H1 (cell line): ENCODE results near the gene MYH11.

ENCODE experiments used
- BACH1 ChIP-seq: IDR thresholded peaks from 2 replicates; pipeline ENCODE4 v1.6.1; 2012; ENCODE audit warnings: low read length, improper control_type of control experiment
- CBX5 ChIP-seq: fragments of 300-800, 300-1000 bp; sonication (generic); IDR thresholded peaks from 2 replicates; pipeline ENCODE4 v1.7.1; 2016; ENCODE audit warnings: antibody characterized with exemption, low read length, low read depth
- KDM1A ChIP-seq: fragments of 200-600, 300-600 bp; sonication (generic); IDR thresholded peaks from 2 replicates; pipeline ENCODE4 v1.7.1; 2016; ENCODE audit warnings: mild to moderate bottlenecking, low read length, borderline replicate concordance
- KDM5A ChIP-seq: fragments of 200-600 bp; IDR thresholded peaks from 2 replicates; pipeline ENCODE4 v1.7.1; 2012; ENCODE audit warnings: mild to moderate bottlenecking, low read length, inconsistent platforms, mixed read lengths
- POLR2A ChIP-seq, 2 experiments: IDR thresholded peaks; 1 replicate in 1 of 2; 2 replicates in 1 of 2; pipeline ENCODE4 v1.6.1; 2011; ENCODE audit warnings: low read depth in 2 of 2, low read length in 2 of 2, mild to moderate bottlenecking in 2 of 2; ENCODE audit errors: control extremely low read depth in 1 of 2
- POLR2AphosphoS5 ChIP-seq: IDR thresholded peaks from 2 replicates; pipeline ENCODE4 v1.6.1; 2011; ENCODE audit warnings: low read depth, low read length
- POU5F1 ChIP-seq: IDR thresholded peaks from 2 replicates; pipeline ENCODE4 v1.6.1; 2011; ENCODE audit warnings: low read depth, mild to moderate bottlenecking, low read length, moderate library complexity
- RXRA ChIP-seq: IDR thresholded peaks from 2 replicates; pipeline ENCODE4 v1.6.1; 2011; ENCODE audit warnings: low read depth, mild to moderate bottlenecking, low read length, moderate library complexity; ENCODE audit not compliant: insufficient read depth
- SIN3A ChIP-seq, 2 experiments: IDR thresholded peaks in 1 of 2; conservative IDR thresholded peaks in 1 of 2; 2 replicates each; pipeline ENCODE4 v1.6.1; 2011 to 2012; ENCODE audit warnings: low read length in 2 of 2, improper control_type of control experiment in 1 of 2, low read depth in 1 of 2, mild to moderate bottlenecking in 1 of 2
- SRF ChIP-seq: IDR thresholded peaks from 2 replicates; pipeline ENCODE4 v1.6.1; 2011; ENCODE audit warnings: mild to moderate bottlenecking, low read depth, low read length, moderate library complexity
- TF ChIP-seq, protein P1 (sequence below), 3 experiments: IDR thresholded peaks; 1 replicate in 2 of 3; 2 replicates in 1 of 3; pipeline versions ENCODE4 v1.5.1 to v1.6.1; 2011; ENCODE audit warnings: low read length in 3 of 3, mild to moderate bottlenecking in 3 of 3, inconsistent platforms in 2 of 3, low read depth in 1 of 3, moderate library complexity in 1 of 3; ENCODE audit not compliant: insufficient read depth in 1 of 3; ENCODE audit errors: control extremely low read depth in 1 of 3
- TF ChIP-seq, protein P2 (sequence below): IDR thresholded peaks from 2 replicates; pipeline ENCODE4 v1.6.1; 2012; ENCODE audit warnings: inconsistent platforms

DNA sequence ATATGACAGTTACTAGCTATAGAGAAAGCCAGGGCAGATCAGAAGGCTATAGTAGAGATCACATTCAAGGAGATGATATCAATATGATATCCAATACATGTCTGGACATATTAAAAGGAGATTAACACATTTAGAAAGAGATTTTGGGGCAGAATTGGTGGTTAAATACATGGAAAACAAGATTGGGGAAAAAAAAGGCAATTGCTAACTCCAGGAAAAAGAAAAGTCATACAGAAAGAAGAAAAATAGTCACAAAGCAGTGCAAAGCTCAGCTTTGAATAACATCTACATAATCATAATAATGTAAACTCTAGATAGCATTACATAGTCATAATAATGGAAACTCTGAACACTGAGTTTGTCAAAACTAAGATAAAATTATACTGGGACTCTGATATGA, 40.6 kb downstream of the MYH11 start:
- TF ChIP-seq BACH1 (no peak), POLR2A (IDR thresholded peaks at IDR 0.05; ENCODE audit: control extremely low read depth in 1 of 2, low read depth in 2 of 2, low read length in 2 of 2) (no peak), POU5F1 (no peak), SIN3A (conservative IDR thresholded peaks at IDR 0.05 in 1 of 2, IDR thresholded peaks at IDR 0.05 in 1 of 2; ENCODE audit: low read depth in 1 of 2, low read length in 2 of 2) (no peak), KDM1A (no peak), RXRA (no peak), KDM5A (no peak), SRF (no peak), POLR2AphosphoS5 (no peak), CBX5 (no peak)
- TF ChIP-seq, protein P1, sequence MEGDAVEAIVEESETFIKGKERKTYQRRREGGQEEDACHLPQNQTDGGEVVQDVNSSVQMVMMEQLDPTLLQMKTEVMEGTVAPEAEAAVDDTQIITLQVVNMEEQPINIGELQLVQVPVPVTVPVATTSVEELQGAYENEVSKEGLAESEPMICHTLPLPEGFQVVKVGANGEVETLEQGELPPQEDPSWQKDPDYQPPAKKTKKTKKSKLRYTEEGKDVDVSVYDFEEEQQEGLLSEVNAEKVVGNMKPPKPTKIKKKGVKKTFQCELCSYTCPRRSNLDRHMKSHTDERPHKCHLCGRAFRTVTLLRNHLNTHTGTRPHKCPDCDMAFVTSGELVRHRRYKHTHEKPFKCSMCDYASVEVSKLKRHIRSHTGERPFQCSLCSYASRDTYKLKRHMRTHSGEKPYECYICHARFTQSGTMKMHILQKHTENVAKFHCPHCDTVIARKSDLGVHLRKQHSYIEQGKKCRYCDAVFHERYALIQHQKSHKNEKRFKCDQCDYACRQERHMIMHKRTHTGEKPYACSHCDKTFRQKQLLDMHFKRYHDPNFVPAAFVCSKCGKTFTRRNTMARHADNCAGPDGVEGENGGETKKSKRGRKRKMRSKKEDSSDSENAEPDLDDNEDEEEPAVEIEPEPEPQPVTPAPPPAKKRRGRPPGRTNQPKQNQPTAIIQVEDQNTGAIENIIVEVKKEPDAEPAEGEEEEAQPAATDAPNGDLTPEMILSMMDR (IDR thresholded peaks at IDR 0.05; ENCODE audit: control extremely low read depth in 1 of 3, insufficient read depth in 1 of 3, low read depth in 1 of 3, low read length in 3 of 3) = no peak
- TF ChIP-seq, protein P2, sequence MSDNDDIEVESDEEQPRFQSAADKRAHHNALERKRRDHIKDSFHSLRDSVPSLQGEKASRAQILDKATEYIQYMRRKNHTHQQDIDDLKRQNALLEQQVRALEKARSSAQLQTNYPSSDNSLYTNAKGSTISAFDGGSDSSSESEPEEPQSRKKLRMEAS = no peak
